ENCODE results near the gene AGBL4. TPM values are rescaled to one million over a fixed set of nuclear protein-coding genes. Genes with fewer than 3 reads are reported as not detected.

AGBL4 gene
- total RNA-seq, 4 donors from 2014 or later, result not detected

DNA sequence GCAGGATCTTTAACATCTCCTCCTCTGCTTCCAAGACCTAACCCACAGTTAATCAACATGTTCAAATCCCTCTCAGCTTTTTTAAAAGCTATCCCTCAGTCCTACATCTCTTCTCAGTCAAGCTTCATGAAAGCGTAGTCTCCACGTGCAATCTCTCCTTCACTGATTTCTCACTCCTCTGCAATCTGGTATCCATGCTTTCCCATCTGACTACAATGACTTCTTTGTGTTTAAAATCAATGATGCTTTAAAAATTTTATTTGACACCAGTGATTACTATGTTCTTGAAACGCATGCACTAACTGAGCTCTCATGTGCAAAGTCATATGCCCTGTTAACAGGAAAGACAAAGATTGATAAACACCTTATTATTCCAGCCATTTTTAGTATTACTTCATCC lies 1179.6 kb downstream of the AGBL4 start:
- no peaks in the 10 kb centered on the region for H3K36me3 ChIP-seq
- no peaks in the 10 kb centered on the region for H3K9me3 ChIP-seq
- no peaks in the 10 kb centered on the region for H3K4me1 ChIP-seq
- DNase-seq, result no peak
- intact Hi-C loops (cut with DNase I), result no loop called here
- no peak for TF ChIP-seq POLR2A (IDR thresholded peaks at IDR 0.05)
- TF ChIP-seq, protein P1, sequence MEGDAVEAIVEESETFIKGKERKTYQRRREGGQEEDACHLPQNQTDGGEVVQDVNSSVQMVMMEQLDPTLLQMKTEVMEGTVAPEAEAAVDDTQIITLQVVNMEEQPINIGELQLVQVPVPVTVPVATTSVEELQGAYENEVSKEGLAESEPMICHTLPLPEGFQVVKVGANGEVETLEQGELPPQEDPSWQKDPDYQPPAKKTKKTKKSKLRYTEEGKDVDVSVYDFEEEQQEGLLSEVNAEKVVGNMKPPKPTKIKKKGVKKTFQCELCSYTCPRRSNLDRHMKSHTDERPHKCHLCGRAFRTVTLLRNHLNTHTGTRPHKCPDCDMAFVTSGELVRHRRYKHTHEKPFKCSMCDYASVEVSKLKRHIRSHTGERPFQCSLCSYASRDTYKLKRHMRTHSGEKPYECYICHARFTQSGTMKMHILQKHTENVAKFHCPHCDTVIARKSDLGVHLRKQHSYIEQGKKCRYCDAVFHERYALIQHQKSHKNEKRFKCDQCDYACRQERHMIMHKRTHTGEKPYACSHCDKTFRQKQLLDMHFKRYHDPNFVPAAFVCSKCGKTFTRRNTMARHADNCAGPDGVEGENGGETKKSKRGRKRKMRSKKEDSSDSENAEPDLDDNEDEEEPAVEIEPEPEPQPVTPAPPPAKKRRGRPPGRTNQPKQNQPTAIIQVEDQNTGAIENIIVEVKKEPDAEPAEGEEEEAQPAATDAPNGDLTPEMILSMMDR (IDR thresholded peaks at IDR 0.05), result no peak
- H3K27me3 ChIP-seq, result peaks cover 0 to 50% (median 0%) of the 10 kb centered on the region in 4 donors
- no peak overlapping the region for H3K27ac ChIP-seq
- 82 to 85% methylated on average over 3 of the region's 3 CpGs for WGBS, 2 donors
- no peak overlapping the region for H3K4me3 ChIP-seq

DNA sequence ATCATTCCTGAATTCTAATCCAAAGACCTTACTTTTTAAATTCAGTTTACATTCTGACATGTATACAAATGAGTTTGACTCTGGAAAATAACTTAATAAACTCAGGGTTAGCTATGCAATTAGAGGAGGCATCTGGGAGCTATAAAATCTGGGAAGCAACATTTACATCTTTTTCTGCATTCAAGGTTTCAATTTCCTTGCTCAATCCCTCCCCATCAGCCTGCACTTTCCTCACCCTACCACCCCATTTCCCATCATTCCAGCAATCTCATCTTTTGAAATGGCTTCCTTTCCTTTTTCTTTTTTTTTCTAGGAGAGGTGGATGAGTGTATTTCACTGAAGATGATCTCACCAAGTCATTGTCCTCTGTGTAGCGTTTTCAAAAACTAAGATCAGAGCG lies 1181.8 kb downstream of the AGBL4 start:
- whole genome bisulfite sequencing, 2 donors, result 39 to 40% methylated on average over 2 of the region's 2 CpGs
- Histone ChIP-seq H3K9me3 (no peaks in the 10 kb centered on the region), H3K27me3 (peaks cover 0 to 72% (median 0%) of the 10 kb centered on the region in 4 donors), H3K4me3 (no peak overlapping the region), H3K4me1 (no peaks in the 10 kb centered on the region), H3K27ac (no peak overlapping the region), H3K36me3 (no peaks in the 10 kb centered on the region)
- intact Hi-C loops (cut with DNase I), result no loop called here
- no peak for DNase-seq
- TF ChIP-seq POLR2A (IDR thresholded peaks at IDR 0.05), result no peak
- TF ChIP-seq, protein P1 (IDR thresholded peaks at IDR 0.05), result no peak

GRCh38 chr1:48841461-48841860 lies 1182.3 kb downstream of the AGBL4 start:
- Histone ChIP-seq H3K27me3 (peaks cover 0 to 76% (median 0%) of the 10 kb centered on the region in 4 donors), H3K4me1 (no peaks in the 10 kb centered on the region), H3K4me3 (no peak overlapping the region), H3K27ac (no peak overlapping the region), H3K36me3 (no peaks in the 10 kb centered on the region), H3K9me3 (no peaks in the 10 kb centered on the region)
- DNase-seq, result no peak
- TF ChIP-seq, protein P1 (IDR thresholded peaks at IDR 0.05), result no peak
- no peak for TF ChIP-seq POLR2A (IDR thresholded peaks at IDR 0.05)
- 73 to 84% methylated on average over 3 of the region's 3 CpGs for WGBS, 2 donors
- intact Hi-C loops (cut with DNase I), result no loop called here

DNA sequence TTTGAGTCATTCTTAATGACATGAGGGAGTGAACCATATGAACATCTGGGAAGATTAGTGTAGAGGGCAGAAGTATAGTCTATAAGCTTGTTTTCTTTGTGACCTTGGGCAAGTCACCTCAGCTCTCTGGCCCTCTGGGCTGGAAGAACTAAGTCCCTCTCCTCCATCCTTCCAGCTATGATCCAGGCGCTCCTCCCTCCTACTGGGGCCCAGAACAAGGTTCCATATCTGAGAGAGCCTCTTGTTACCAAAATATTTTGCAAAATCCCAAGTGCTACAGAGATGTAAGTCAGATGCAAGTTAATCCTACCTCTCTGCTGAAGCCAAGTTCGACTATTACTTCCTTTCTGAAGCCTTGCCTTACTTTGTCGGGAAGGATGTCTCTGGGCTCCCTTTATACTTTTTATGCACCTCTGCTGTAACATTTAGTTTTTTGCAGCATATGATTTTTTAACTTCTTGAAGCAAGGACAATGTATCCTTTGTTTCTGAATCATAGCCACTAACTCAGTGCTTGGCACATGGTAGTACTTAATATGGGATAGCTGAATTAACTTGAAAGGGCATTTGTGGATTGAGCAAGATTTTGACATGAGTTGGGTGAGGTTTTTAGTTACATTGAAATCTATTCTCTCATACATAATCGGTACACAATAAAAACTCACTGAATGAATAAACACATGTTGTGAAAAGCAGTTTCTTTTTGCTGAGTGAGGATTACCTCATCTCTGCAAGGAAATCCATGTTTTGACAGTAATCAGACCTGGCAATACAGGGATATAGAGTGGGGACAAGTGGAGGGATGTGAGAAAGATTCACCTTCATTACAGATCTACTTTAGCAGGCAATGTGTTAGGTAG lies 1192.4 kb downstream of the AGBL4 start:
- Histone ChIP-seq H3K27ac (no peak overlapping the region), H3K9me3 (no peaks in the 10 kb centered on the region), H3K4me1 (peaks cover 0 to 19% (median 0%) of the 10 kb centered on the region in 3 donors), H3K27me3 (peaks cover 0 to 84% (median 0%) of the 10 kb centered on the region in 4 donors), H3K4me3 (no peak overlapping the region), H3K36me3 (no peaks in the 10 kb centered on the region)
- TF ChIP-seq, protein P1 (IDR thresholded peaks at IDR 0.05), result no peak
- DNase-seq, result no peak
- 28 to 54% methylated on average over 4 of the region's 4 CpGs for WGBS, 2 donors
- intact Hi-C loops (cut with DNase I), result no loop called here

GRCh38 chr1:48830715-48831114 lies 1193.0 kb downstream of the AGBL4 start:
- H3K4me3 ChIP-seq, result no peak overlapping the region
- H3K4me1 ChIP-seq, result peaks cover 0 to 19% (median 0%) of the 10 kb centered on the region in 3 donors
- H3K27ac ChIP-seq, result no peak overlapping the region
- intact Hi-C loops (cut with DNase I), result no loop called here
- TF ChIP-seq, protein P1 (IDR thresholded peaks at IDR 0.05), result no peak
- TF ChIP-seq POLR2A (IDR thresholded peaks at IDR 0.05), result no peak
- no peaks in the 10 kb centered on the region for H3K36me3 ChIP-seq
- H3K9me3 ChIP-seq, result no peaks in the 10 kb centered on the region
- no peak for DNase-seq
- peaks cover 0 to 84% (median 0%) of the 10 kb centered on the region in 4 donors for H3K27me3 ChIP-seq
- 49 to 58% methylated on average over 2 of the region's 2 CpGs for WGBS, 2 donors
